Neural cell (in vitro differentiated cells): Measurements from ENCODE around the gene TRPC4AP.

ENCODE experiments used
- CTCF ChIP-seq: fragments of 450-650 bp; IDR thresholded peaks from 2 replicates; pipeline ENCODE4 v1.5.1; 2014; ENCODE audit warnings: antibody characterized with exemption, mild to moderate bottlenecking, moderate library complexity; ENCODE audit not compliant: poor library complexity, severe bottlenecking
- EP300 ChIP-seq: fragments of 450-650 bp; conservative IDR thresholded peaks from 2 replicates; pipeline ENCODE4 v1.6.1; 2014; ENCODE audit warnings: antibody characterized with exemption, mild to moderate bottlenecking, moderate library complexity; ENCODE audit not compliant: poor library complexity, severe bottlenecking
- EZH2 ChIP-seq: fragments of 200-600, 300-800 bp; shearing (Covaris generic), sonication (generic); IDR thresholded peaks from 2 replicates; pipeline ENCODE4 v1.6.1; 2014; ENCODE audit warnings: antibody characterized with exemption, low read length, borderline replicate concordance, mild to moderate bottlenecking; ENCODE audit not compliant: insufficient read depth, poor library complexity, severe bottlenecking
- MXI1 ChIP-seq: fragments of 450-650 bp; conservative IDR thresholded peaks from 2 replicates; pipeline ENCODE4 v1.6.1; 2014; ENCODE audit warnings: antibody characterized with exemption, mild to moderate bottlenecking; ENCODE audit not compliant: poor library complexity, severe bottlenecking
- POLR2AphosphoS5 ChIP-seq: IDR thresholded peaks from 2 replicates; pipeline ENCODE4 v1.6.1; 2012
- RAD21 ChIP-seq: fragments of 450-650 bp; conservative IDR thresholded peaks from 2 replicates; pipeline ENCODE4 v1.6.1; 2014; ENCODE audit warnings: antibody characterized with exemption, mild to moderate bottlenecking, moderate library complexity
- REST ChIP-seq: IDR thresholded peaks from 2 replicates; pipeline ENCODE4 v1.6.1; 2012; ENCODE audit warnings: borderline replicate concordance
- SMC3 ChIP-seq: fragments of 450-650 bp; conservative IDR thresholded peaks from 2 replicates; pipeline ENCODE4 v1.6.1; 2014; ENCODE audit warnings: antibody characterized with exemption, mild to moderate bottlenecking, moderate library complexity; ENCODE audit not compliant: poor library complexity
- TAF1 ChIP-seq: IDR thresholded peaks from 2 replicates; pipeline ENCODE4 v1.6.1; 2012; ENCODE audit warnings: low read depth

GRCh38 chr20:35065181-35065580 lies 27.4 kb downstream of the TRPC4AP start:
- TF ChIP-seq CTCF, result no peak
- no peak for TF ChIP-seq POLR2AphosphoS5
- TF ChIP-seq EZH2, result no peak
- TF ChIP-seq EP300, result no peak
- no peak for TF ChIP-seq MXI1
- TF ChIP-seq REST, result no peak
- TF ChIP-seq TAF1, result no peak
- no peak for TF ChIP-seq RAD21
- TF ChIP-seq SMC3, result no peak
